GM13976 (cell line): ENCODE results near the gene ARIH1.

Experiments used
- DNase-seq: peaks from one replicate; pipeline ENCODE4 v3.0.0; 2012; ENCODE audit warnings: low spot score
- in situ Hi-C: fragments of 300-500 bp; cut with MboI; formaldehyde crosslinking; loops from one replicate; pipeline ENCODE4 v1.12.0; 2022; ENCODE audit warnings: low sequenced_read_pairs, mixed read lengths, inconsistent platforms; ENCODE audit not compliant: unreplicated experiment
- TF ChIP-seq, protein P1 (sequence below): IDR thresholded peaks from 2 replicates; pipeline ENCODE4 v1.5.1; 2012; ENCODE audit warnings: borderline replicate concordance, mild to moderate bottlenecking; ENCODE audit not compliant: insufficient read depth; ENCODE audit errors: extremely low read depth, missing control alignments, control extremely low read depth

ARIH1 gene

DNA sequence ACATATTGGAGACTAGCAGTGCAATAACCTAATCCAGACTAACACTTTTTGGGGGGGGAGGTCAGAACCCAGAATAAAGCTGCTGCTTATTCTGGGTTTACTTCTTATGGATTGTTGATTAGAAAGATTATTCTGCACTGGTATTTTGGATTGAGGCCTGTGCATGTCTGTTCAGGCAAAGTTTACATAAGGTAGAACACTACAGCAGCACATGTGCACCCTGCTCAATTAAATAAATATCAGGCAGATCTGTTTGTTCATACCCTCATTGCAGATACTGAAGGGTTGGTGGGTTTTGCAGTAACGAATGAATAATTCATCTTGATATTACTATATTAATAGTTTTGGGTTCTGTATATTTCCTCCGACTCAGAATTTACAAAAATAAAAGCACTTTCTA is 19.1 kb downstream of the ARIH1 start:
- TF ChIP-seq, protein P1, sequence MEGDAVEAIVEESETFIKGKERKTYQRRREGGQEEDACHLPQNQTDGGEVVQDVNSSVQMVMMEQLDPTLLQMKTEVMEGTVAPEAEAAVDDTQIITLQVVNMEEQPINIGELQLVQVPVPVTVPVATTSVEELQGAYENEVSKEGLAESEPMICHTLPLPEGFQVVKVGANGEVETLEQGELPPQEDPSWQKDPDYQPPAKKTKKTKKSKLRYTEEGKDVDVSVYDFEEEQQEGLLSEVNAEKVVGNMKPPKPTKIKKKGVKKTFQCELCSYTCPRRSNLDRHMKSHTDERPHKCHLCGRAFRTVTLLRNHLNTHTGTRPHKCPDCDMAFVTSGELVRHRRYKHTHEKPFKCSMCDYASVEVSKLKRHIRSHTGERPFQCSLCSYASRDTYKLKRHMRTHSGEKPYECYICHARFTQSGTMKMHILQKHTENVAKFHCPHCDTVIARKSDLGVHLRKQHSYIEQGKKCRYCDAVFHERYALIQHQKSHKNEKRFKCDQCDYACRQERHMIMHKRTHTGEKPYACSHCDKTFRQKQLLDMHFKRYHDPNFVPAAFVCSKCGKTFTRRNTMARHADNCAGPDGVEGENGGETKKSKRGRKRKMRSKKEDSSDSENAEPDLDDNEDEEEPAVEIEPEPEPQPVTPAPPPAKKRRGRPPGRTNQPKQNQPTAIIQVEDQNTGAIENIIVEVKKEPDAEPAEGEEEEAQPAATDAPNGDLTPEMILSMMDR = no peak
- DNase-seq = no peak
- in situ Hi-C loops = no loop called here

DNA sequence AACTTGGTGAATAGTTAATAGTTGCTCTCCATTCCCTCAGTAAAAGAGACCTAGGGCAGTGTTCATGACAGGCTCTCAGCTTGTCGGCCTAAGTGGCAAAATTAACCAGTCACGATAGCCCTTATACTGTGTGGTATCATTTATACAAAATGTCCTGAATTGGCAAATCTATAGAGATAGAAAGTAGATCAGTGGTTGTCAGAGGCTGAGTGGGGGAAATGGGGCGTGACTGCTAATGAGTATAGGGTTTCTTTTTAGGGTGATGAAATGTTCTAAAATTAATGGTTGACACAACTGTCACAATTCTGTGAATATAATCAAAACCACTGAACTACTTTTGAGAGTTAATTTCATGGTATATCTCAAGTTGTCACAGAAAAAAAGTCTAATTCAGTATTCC is 20.9 kb downstream of the ARIH1 start:
- TF ChIP-seq, protein P1 = no peak
- no peak for DNase-seq
- in situ Hi-C loops = no loop called here

DNA sequence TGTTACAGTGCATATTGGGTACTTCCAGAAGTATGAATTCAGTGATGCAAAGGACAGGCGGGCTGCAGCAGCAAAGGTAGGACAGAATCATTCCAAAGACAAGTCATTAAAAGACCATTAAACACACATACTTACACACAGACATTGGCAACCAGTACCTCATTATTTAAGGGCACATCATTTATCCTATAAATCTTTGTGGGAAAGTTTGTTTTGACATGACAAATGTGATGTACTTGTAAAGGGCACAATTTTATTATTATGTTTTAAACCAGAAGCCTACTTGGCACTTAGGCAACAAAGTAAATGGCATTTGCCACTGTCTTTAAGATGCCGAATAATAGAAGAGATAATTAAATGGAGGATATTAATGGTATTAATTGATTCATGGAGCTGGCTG is 22.7 kb downstream of the ARIH1 start:
- DNase-seq = no peak
- in situ Hi-C loops = no loop called here
- TF ChIP-seq, protein P1 = no peak

DNA sequence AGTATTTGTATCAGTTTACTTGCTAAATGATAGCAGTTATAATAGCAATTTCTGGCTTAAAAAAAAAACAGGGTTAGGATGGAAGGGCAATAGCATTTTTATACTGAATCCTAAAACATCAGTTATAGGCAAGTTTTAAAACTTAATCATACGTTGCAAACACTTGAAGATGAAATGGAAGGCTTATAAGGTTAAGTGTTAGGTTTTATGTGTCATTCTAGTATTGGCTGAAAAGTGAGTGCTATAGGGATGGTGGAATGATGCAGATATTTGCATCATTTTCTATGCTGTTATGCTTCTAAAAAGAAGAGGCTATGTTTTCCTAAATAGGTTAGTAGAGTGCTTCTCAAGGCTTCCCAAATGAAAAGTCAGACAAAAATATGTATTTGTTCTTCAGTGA is 23.3 kb downstream of the ARIH1 start:
- DNase-seq = no peak
- in situ Hi-C loops = no loop called here
- TF ChIP-seq, protein P1 = no peak

DNA sequence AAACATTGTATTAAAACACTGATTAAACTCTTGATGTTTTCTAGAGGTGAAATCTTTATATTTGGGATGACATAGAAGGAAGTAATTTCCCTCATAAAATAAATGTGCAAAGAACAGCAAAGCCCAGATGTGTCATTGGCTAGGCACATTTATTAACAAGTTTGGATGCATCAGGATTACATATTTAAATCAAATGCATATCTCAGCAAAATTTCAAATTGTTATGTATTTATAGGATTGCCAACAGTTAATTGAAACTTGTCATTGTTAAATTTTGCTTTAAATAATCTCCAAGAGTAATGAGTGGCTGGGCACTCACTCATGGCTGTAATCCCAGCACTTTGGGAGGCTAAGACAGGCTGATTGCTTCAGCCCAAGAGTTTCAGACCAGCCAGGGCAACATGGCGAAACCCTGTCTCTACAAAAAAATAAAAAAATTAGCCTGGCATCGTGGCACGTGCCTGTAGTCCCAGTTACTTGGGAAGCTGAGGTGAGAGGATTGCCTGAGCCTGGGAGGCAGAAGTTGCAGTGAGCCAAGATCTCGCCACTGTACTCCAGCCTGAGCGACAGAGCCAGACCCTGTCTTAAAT is 28.2 kb downstream of the ARIH1 start:
- in situ Hi-C loops = no loop called here
- TF ChIP-seq, protein P1 = no peak
- DNase-seq = no peak

DNA sequence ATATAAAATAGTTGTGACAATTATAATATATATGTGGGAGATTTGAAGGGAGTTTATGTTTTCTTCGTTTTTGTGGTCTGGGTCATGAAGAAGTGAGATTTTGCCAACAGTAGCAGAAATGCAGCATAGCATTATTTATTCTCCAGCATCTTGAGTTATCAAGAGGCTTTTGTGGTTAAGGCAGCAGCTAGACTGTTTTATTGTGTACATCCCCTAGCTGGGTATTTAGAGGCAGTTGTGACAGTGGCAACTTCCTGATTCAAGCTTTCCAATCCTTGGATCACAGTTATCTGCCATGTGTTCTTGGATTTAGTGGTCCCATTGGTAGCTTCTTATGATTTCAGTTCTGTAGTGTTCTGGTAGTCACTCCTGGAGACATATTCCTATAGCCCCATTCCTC is 29.0 kb downstream of the ARIH1 start:
- TF ChIP-seq, protein P1 = no peak
- in situ Hi-C loops = no loop called here
- no peak for DNase-seq
